A549 (cell line): ENCODE data around the gene GTPBP6.

Source experiments
- MAZ ChIP-seq: fragments of 150-350 bp; IDR thresholded peaks from 2 replicates; pipeline ENCODE4 v1.6.1; 2014; ENCODE audit warnings: antibody characterized with exemption, low read depth, low read length, borderline replicate concordance
- SMC3 ChIP-seq: fragments of >200 bp; sonication (Bioruptor Twin); formaldehyde crosslinking; IDR thresholded peaks from 3 replicates; pipeline ENCODE4 v1.6.1; 2018; ENCODE audit warnings: inconsistent platforms
- TF ChIP-seq, protein P1 (sequence below): fragments of >200 bp; sonication (Bioruptor Twin); formaldehyde crosslinking; IDR thresholded peaks from 3 replicates; pipeline ENCODE4 v1.5.1; 2016

DNA sequence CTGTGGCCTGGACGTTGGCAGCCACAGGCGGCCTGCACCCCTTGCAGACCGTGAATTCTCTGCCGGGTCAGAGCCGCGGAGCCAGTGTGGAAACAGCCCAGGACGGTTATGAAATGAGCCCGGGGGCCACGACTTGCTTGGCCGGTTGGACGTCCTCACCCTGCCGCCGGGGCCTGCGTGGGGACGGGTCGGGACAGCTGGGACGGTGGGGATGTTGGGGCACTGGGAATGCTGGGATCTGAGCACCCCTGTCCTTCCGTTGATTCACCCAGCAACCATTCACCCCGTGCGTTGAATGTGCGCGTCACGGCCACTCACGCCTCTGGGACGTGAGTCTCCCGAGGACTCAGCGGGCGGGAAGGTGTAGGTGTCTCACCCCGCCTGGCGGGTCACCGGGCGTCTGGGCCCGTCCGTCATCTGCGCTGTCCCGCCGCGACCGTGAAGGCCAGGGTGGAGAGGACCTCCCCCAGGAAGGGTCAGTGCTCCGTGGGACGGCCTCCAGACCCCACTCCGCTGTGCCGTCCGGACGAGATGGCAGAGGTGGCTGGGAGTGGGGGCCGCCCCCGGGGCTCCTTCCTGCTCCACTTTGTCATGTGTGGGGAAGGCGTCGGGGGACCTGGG, 41.9 kb downstream of the GTPBP6 start:
- TF ChIP-seq SMC3 (no peak), MAZ (no peak)
- TF ChIP-seq, protein P1, sequence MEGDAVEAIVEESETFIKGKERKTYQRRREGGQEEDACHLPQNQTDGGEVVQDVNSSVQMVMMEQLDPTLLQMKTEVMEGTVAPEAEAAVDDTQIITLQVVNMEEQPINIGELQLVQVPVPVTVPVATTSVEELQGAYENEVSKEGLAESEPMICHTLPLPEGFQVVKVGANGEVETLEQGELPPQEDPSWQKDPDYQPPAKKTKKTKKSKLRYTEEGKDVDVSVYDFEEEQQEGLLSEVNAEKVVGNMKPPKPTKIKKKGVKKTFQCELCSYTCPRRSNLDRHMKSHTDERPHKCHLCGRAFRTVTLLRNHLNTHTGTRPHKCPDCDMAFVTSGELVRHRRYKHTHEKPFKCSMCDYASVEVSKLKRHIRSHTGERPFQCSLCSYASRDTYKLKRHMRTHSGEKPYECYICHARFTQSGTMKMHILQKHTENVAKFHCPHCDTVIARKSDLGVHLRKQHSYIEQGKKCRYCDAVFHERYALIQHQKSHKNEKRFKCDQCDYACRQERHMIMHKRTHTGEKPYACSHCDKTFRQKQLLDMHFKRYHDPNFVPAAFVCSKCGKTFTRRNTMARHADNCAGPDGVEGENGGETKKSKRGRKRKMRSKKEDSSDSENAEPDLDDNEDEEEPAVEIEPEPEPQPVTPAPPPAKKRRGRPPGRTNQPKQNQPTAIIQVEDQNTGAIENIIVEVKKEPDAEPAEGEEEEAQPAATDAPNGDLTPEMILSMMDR = no peak
